ENCODE results near the gene CDC45.

- TF ChIP-seq CTCF (IDR thresholded peaks at IDR 0.05) (no peak), ZFX (IDR thresholded peaks at IDR 0.05; ENCODE audit: borderline replicate concordance) (no peak)
Observed at GRCh38 chr22:19492504-19493174, 12.9 kb downstream of the CDC45 start.

Data from 22Rv1 (cell line).